Measurements from ENCODE around the gene ICOSLG. TPM values are rescaled to one million over a fixed set of nuclear protein-coding genes. Genes with fewer than 3 reads are reported as not detected.
"Not testable (repeated sequence)": the region's sequence is repeated elsewhere in the genome, so short reads cannot be mapped to it uniquely, and the experiment has no call there.

ICOSLG gene
- total RNA-seq, 4 donors from 2014 or later, result 6.3 to 38.0 (median 9.3) TPM

DNA sequence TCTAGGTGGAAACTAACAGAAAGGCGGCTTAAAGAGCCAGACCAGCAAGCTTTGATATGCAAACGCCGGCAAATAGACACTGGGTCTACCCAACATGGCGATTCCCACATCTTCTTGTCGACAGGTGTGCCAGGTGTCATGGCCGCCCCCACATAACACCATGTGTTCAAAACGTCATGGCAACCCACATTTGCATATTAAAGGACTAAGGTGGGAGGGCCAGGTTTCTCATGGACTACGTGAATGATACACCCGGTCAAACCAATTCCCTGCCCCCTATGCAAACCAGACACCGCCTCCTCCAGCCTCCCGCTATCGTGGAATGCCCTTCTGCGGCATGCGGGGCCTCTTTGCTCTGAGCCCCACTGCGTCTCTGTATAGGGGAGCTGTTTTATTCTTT lies 41.3 kb downstream of the ICOSLG start:
- peak in 2 of 3 donors; percentile 40 to 44 for DNase-seq
- TF ChIP-seq, protein P1, sequence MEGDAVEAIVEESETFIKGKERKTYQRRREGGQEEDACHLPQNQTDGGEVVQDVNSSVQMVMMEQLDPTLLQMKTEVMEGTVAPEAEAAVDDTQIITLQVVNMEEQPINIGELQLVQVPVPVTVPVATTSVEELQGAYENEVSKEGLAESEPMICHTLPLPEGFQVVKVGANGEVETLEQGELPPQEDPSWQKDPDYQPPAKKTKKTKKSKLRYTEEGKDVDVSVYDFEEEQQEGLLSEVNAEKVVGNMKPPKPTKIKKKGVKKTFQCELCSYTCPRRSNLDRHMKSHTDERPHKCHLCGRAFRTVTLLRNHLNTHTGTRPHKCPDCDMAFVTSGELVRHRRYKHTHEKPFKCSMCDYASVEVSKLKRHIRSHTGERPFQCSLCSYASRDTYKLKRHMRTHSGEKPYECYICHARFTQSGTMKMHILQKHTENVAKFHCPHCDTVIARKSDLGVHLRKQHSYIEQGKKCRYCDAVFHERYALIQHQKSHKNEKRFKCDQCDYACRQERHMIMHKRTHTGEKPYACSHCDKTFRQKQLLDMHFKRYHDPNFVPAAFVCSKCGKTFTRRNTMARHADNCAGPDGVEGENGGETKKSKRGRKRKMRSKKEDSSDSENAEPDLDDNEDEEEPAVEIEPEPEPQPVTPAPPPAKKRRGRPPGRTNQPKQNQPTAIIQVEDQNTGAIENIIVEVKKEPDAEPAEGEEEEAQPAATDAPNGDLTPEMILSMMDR (IDR thresholded peaks at IDR 0.05), result no peak
- TF ChIP-seq POLR2A (IDR thresholded peaks at IDR 0.05), result no peak
- Histone ChIP-seq H3K4me1 (no peaks in the 10 kb centered on the region), H3K27ac (no peak overlapping the region), H3K27me3 (no peaks in the 10 kb centered on the region), H3K4me3 (no peak overlapping the region), H3K9me3 (no peaks in the 10 kb centered on the region), H3K36me3 (no peaks in the 10 kb centered on the region)

DNA sequence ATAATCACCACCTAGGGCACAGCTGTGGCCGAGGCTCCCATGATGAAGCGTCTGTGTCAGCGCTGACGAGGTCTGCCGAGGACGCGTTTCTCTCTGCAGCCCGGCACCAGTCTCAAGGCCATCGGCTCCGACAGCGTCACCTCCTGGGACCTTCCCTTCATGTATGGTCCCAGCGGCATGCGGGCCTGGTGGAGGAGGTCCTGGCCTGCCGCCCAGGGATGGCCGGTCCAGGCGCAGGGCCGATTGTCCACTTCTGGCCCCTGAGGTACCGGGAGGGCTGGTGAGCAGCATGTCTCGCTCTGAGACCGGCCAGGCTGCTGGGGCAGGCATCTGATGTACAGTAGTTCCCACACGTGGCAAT lies 43.6 kb downstream of the ICOSLG start:
- H3K9me3 ChIP-seq, H3K27me3 ChIP-seq, H3K27ac ChIP-seq, H3K4me3 ChIP-seq, H3K4me1 ChIP-seq, H3K36me3 ChIP-seq: not testable (repeated sequence)
- DNase-seq, result peak in 1 of 3 donors; percentile 23

GRCh38 chr21:44196212-44197155 lies 44.3 kb downstream of the ICOSLG start:
- peak; percentile 53 to 90 (median 80) for DNase-seq
- peak overlapping the region in 1 of 4 donors; percentile 22 for H3K27ac ChIP-seq
- H3K4me3 ChIP-seq, H3K9me3 ChIP-seq, H3K36me3 ChIP-seq, H3K27me3 ChIP-seq, H3K4me1 ChIP-seq: not testable (repeated sequence)

GRCh38 chr21:44194888-44195287 lies 45.9 kb downstream of the ICOSLG start:
- not testable (repeated sequence) for H3K36me3 ChIP-seq, H3K4me1 ChIP-seq, H3K27me3 ChIP-seq, H3K27ac ChIP-seq, H3K9me3 ChIP-seq, H3K4me3 ChIP-seq, DNase-seq

DNA sequence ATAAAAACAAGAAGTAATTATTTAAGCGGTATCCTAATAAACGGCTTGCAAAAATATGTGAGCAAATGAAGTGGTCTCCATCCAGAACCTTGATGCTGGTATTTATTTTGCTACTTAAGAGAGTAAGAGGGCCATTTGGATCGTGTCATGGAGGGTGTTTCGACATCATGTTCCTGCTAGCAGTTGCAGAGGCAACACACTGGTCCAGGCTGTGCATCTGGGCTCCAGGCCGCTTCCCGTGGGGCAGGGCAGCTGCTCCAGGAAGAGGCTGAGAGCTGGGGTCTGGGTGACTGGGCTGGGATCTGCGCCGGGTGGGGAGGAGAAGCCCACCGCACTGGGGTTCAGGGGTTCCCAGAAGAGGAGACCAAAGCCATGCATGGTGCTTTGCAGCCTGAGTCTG lies 46.3 kb downstream of the ICOSLG start:
- H3K27ac ChIP-seq, H3K9me3 ChIP-seq, H3K4me1 ChIP-seq: not testable (repeated sequence)

DNA sequence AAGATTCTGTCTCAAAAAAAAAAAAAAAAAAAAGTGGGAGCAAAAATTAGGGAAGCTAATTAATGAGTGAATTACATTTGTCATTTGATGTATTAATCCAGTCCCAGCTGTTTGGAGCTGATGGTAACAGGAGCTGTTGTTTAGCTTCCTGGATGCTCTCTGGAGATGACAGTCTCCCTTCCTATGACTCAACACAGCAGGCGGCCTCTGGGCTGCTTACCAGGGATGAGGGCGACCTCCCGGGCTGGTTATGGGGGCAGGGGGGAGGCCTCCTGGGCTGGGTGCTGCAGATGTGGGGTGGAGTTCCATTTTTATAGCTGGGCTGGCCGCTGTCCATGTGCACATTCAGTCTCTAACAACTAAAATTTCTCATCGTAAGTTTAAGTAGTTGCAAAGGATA lies 47.6 kb downstream of the ICOSLG start:
- H3K27me3 ChIP-seq, H3K27ac ChIP-seq, H3K36me3 ChIP-seq, H3K9me3 ChIP-seq, H3K4me1 ChIP-seq, DNase-seq, H3K4me3 ChIP-seq: not testable (repeated sequence)

More for the DNA sequence above, 46.3 kb downstream of the ICOSLG start:
- not testable (repeated sequence) for H3K4me3 ChIP-seq, DNase-seq, H3K36me3 ChIP-seq, H3K27me3 ChIP-seq

DNA sequence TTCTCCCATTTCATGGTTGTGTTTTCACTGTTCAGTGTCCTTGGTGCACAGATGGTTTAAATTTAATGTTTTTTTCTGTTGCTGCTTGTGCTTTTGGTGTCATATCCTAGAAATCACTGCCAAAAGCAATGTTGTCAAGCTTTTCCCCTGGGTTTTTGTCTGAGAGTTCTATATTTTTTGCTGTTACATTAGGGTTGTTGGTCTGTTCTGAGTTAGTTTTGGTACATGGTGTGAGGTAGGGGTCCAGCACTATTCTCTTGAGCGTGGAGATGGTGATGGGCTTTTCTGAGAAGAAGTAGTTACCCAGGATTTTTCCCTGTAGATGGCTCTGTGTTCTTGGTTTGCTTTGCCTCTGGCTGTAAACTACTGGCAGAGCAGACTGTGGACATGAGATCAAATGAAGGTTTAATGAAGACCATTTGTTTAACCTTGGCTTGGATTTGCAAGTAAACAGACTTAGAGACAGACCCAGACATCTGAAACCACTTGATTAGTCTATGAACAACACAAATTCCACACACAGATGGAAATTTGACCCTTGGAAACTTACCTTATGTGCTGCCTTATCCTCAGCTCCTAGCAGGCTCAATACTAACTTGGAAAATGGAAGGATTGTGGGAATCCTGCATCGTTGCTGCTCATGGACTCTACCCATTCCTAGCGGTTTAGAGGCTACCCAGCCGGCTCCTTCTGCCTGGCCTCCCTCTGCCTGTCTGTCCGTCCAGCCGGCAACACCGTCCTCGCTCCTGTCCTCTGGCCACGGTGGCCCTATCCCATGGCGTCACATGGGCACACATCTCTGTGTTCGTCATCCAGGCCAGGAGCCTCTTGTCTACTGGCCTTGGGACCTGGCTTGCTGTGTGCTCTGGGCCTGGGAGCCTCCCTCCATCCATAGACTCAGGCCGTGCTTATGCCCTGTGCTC lies 50.1 kb downstream of the ICOSLG start:
- peak overlapping the region in 2 of 4 donors; percentile 36 to 45 for H3K27ac ChIP-seq
- not testable (repeated sequence) for H3K9me3 ChIP-seq, H3K27me3 ChIP-seq, H3K4me1 ChIP-seq, H3K36me3 ChIP-seq, H3K4me3 ChIP-seq
- DNase-seq, result peak in 1 of 3 donors; percentile 15

DNA sequence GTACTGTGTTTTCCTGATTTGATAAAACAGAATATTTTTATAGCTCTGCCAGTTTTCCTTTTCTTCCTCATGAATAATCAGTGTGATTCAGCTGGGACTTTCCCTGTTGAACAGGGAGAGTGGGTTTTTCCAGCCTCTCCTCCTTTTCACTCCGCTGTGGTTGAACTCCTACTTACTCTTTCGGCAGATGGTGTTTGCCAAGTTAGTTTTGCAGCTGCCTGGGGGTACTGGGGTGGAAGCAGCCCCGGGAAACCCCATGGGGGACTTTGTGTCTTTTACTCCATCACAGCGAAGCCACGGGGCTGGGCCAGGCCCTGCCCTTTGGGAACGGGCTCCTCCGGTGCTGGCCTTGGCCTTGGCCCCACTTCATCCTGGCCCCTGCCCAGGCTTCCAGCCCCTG lies 55.9 kb downstream of the ICOSLG start:
- not testable (repeated sequence) for H3K4me3 ChIP-seq, H3K36me3 ChIP-seq, H3K9me3 ChIP-seq, DNase-seq, H3K27me3 ChIP-seq, H3K27ac ChIP-seq, H3K4me1 ChIP-seq

DNA sequence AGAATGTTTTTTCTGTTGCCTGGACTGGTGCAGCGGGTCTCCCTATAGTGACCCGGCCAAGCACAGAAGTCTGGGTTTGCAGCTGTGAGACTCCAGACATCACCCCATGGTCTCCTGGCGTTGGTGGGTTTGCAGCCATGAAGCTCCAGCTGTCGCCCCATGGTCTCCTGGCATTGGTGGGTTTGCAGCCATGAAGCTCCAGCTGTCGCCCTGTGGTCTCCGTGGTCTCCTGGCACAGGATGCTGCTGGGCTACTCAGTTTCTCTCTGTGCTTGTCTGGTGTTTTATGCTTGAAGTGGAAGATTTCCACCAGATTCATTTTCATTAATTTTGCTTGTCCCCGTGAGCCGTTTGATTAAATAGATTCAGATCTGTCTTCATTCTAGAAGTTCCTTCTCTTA lies 58.5 kb downstream of the ICOSLG start:
- not testable (repeated sequence) for DNase-seq, H3K36me3 ChIP-seq, H3K27ac ChIP-seq, H3K9me3 ChIP-seq, H3K4me3 ChIP-seq, H3K4me1 ChIP-seq, H3K27me3 ChIP-seq

DNA sequence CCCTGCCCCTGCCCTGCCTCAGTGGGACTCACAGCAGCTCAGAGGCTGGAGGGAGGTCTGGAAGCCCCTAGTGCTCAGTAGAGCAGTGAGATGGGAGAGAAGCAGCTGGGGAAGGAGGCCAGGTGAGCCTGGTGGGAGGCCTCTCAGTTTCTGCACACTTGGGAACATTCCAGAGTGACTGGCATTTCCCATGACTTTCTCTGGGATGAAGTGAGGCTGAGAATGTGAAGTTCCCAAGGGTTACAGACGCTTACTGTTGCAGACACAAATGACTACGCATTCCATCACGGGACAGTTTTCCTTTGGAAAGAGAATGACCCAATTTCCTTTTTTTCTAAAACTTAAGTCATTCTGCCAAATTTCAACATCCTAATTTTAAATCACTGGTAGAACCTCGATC lies 59.2 kb downstream of the ICOSLG start:
- H3K27me3 ChIP-seq, DNase-seq, H3K27ac ChIP-seq, H3K4me1 ChIP-seq, H3K9me3 ChIP-seq, H3K36me3 ChIP-seq, H3K4me3 ChIP-seq: not testable (repeated sequence)

DNA sequence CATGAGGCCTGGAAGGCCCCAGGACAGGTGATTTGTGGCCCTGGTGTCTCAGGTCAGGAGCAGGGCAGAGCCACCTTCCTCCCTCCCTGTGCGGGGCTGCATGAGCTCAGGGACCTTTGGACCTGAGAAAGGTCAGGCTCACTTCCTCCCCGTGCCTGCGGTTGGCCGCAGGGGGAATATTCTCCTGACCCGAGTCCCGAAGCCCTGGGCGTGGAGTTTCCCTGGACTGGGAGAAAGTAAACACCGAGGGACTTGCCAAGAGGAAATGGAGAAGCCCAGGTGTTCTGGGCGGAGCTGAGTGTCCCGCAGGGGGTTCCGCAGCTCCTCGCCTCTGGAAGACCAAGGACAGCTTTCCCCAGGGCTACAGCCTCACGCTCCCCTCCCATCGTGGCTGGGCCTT lies 64.6 kb downstream of the ICOSLG start:
- DNase-seq, result peak in 1 of 3 donors; percentile 47
- H3K27ac ChIP-seq, H3K36me3 ChIP-seq, H3K9me3 ChIP-seq, H3K4me1 ChIP-seq, H3K4me3 ChIP-seq, H3K27me3 ChIP-seq: not testable (repeated sequence)

DNA sequence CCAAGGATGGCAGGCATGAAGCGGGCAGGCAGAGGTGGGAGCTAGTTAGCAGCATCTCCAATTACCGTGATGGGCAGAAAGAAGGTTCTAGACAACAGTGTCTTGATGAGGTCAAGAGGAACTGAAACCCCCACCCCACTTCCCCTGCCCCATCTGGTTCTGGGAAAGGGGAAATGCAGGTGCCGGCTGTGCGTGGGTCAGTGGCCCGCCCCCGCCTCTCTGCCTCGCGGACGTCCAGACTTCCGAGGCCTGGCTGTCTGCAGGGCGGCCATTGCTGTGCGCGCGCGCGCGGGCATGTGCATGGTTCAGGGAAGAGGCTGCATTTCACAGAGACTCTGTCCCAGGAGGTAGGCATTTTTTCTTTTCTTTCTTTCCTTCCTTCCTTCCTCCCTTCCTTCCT lies 65.6 kb downstream of the ICOSLG start:
- DNase-seq, H3K9me3 ChIP-seq, H3K36me3 ChIP-seq, H3K4me1 ChIP-seq, H3K27ac ChIP-seq, H3K4me3 ChIP-seq, H3K27me3 ChIP-seq: not testable (repeated sequence)
